ENCODE measurements around the gene FAF1.

DNA sequence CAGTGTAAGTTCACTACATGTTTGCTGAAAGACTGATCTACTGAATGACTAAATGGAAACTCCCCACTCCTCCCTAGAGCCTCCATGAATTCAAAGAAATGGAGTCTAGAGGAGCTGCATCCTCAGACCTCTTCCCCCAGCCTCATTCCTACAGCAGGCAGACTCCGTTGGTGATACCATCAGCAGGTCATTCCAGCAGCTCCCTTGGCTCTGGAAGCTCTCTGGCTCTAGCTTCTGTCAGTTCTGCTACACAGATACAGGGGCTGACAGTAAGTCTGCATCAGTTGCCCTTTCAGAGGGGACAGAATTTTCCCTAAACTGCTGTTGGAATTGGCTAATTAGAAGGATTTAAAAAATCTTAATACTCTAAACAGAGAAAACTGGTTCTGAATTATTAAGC lies 505.2 kb downstream of the FAF1 start:
- TF ChIP-seq, protein P1, sequence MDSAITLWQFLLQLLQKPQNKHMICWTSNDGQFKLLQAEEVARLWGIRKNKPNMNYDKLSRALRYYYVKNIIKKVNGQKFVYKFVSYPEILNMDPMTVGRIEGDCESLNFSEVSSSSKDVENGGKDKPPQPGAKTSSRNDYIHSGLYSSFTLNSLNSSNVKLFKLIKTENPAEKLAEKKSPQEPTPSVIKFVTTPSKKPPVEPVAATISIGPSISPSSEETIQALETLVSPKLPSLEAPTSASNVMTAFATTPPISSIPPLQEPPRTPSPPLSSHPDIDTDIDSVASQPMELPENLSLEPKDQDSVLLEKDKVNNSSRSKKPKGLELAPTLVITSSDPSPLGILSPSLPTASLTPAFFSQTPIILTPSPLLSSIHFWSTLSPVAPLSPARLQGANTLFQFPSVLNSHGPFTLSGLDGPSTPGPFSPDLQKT (IDR thresholded peaks at IDR 0.05; ENCODE audit: borderline replicate concordance, low read depth, low read length), result no peak
- TF ChIP-seq, protein P2, sequence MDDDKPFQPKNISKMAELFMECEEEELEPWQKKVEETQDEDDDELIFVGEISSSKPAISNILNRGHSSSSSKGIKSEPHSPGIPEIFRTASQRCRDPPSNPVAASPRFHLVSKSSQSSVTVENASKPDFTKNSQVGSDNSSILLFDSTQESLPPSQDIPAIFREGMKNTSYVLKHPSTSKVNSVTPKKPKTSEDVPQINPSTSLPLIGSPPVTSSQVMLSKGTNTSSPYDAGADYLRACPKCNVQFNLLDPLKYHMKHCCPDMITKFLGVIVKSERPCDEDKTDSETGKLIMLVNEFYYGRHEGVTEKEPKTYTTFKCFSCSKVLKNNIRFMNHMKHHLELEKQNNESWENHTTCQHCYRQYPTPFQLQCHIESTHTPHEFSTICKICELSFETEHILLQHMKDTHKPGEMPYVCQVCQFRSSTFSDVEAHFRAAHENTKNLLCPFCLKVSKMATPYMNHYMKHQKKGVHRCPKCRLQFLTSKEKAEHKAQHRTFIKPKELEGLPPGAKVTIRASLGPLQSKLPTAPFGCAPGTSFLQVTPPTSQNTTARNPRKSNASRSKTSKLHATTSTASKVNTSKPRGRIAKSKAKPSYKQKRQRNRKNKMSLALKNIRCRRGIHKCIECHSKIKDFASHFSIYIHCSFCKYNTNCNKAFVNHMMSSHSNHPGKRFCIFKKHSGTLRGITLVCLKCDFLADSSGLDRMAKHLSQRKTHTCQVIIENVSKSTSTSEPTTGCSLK (tag by site-specific recombination; IDR thresholded peaks at IDR 0.05), result no peak
- TF ChIP-seq, protein P3, sequence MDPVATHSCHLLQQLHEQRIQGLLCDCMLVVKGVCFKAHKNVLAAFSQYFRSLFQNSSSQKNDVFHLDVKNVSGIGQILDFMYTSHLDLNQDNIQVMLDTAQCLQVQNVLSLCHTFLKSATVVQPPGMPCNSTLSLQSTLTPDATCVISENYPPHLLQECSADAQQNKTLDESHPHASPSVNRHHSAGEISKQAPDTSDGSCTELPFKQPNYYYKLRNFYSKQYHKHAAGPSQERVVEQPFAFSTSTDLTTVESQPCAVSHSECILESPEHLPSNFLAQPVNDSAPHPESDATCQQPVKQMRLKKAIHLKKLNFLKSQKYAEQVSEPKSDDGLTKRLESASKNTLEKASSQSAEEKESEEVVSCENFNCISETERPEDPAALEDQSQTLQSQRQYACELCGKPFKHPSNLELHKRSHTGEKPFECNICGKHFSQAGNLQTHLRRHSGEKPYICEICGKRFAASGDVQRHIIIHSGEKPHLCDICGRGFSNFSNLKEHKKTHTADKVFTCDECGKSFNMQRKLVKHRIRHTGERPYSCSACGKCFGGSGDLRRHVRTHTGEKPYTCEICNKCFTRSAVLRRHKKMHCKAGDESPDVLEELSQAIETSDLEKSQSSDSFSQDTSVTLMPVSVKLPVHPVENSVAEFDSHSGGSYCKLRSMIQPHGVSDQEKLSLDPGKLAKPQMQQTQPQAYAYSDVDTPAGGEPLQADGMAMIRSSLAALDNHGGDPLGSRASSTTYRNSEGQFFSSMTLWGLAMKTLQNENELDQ (tag by site-specific recombination; IDR thresholded peaks at IDR 0.05; ENCODE audit: low read depth), result no peak
- TF ChIP-seq KLF1 (tag by site-specific recombination; IDR thresholded peaks at IDR 0.05), result no peak
- no peak for TF ChIP-seq ZNF629 (tag by site-specific recombination; IDR thresholded peaks at IDR 0.05)
- no peak for TF ChIP-seq ZNF133 (tag by site-specific recombination; IDR thresholded peaks at IDR 0.05)
- TF ChIP-seq IKZF3 (tag by site-specific recombination; IDR thresholded peaks at IDR 0.05), result no peak
- TF ChIP-seq TCF7L2 (IDR thresholded peaks at IDR 0.05; ENCODE audit: borderline replicate concordance, low read depth, low read length), result no peak
- TF ChIP-seq ZNF175 (tag by site-specific recombination; IDR thresholded peaks at IDR 0.05), result no peak
- TF ChIP-seq SALL2 (tag by site-specific recombination; IDR thresholded peaks at IDR 0.05; ENCODE audit: borderline replicate concordance), result no peak

Measured in HEK293 (cell line).